ENCODE results near the gene GPC5. TPM values are rescaled to one million over a fixed set of nuclear protein-coding genes. Genes with fewer than 3 reads are reported as not detected.
A peak's percentile ranks its signal among the peaks of the same experiment; 100 is the strongest.

The GPC5 gene
- total and polyA plus RNA-seq, 4 donors = 0.51 to 22.4 (median 2.0) TPM

DNA sequence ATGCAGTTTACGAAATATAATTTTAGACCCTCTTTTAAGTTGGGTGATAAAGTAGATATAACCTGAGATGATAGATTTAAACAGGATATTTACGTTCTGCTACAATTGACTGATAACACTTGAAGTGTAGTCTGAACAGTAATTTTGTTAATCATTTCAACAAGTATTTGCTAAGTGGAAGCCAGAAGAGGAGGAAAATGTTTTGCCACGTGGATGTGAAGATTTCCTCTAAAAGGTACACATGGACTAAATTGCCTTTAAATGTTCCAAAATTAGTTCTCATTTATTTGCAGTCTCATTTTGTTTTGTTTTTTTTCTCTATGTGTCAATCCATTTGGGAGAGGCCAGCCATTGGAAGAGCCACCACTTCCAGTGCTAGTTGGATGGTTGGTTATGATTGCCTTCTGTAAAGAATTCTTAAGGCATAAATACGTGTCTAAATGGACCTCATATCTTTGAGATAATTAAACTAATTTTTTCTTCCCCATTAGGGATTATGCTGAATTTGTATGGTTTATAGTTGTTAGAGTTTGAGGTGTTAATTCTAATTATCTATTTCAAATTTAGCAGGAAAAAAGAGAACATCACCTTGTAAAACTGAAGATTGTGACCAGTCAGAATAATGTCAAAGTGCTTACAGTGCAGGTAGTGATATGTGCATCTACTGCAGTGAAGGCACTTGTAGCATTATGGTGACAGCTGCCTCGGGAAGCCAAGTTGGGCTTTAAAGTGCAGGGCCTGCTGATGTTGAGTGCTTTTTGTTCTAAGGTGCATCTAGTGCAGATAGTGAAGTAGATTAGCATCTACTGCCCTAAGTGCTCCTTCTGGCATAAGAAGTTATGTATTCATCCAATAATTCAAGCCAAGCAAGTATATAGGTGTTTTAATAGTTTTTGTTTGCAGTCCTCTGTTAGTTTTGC, 48.2 kb upstream of the GPC5 start:
- peak overlapping the region; percentile 15 to 95 (median 43) for H3K4me3 ChIP-seq (ENCODE audit: low read depth in 1 of 3, low read length in 3 of 3)
- H3K27ac ChIP-seq (ENCODE audit: low read depth in 1 of 2, low read length in 2 of 2) = peak overlapping the region; percentile 56 to 75
- TF ChIP-seq, protein P1, sequence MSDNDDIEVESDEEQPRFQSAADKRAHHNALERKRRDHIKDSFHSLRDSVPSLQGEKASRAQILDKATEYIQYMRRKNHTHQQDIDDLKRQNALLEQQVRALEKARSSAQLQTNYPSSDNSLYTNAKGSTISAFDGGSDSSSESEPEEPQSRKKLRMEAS (IDR thresholded peaks at IDR 0.05) = peak; percentile 14
- TF ChIP-seq RAD21 (IDR thresholded peaks at IDR 0.05) = no peak
- H3K9ac ChIP-seq (ENCODE audit: low read depth in 1 of 2, low read length in 2 of 2) = peak overlapping the region; percentile 52 to 88
- H3K36me3 ChIP-seq (ENCODE audit: control insufficient read depth in 4 of 4, insufficient read depth in 3 of 4, low read depth in 1 of 4, low read length in 3 of 4) = peaks cover 0 to 23% (median 4%) of the 10 kb centered on the region in 4 donors
- WGBS = 26% methylated on average over 5 of the region's 5 CpGs
- DNase-seq (ENCODE audit: low spot score) = no peak
- no peaks in the 10 kb centered on the region for H3K9me3 ChIP-seq (ENCODE audit: control insufficient read depth in 4 of 4, low read length in 3 of 4)
- peaks cover 9 to 54% (median 32%) of the 10 kb centered on the region in 4 donors for H3K4me1 ChIP-seq (ENCODE audit: control insufficient read depth in 4 of 4, insufficient read depth in 4 of 4, low read length in 3 of 4)
- H3K27me3 ChIP-seq (ENCODE audit: control insufficient read depth in 4 of 4, insufficient read depth in 4 of 4, low read length in 3 of 4) = peaks cover 0 to 5% (median 0%) of the 10 kb centered on the region in 4 donors

DNA sequence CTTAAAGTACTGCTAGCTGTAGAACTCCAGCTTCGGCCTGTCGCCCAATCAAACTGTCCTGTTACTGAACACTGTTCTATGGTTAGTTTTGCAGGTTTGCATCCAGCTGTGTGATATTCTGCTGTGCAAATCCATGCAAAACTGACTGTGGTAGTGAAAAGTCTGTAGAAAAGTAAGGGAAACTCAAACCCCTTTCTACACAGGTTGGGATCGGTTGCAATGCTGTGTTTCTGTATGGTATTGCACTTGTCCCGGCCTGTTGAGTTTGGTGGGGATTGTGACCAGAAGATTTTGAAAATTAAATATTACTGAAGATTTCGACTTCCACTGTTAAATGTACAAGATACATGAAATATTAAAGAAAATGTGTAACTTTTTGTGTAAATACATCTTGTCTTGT, 47.3 kb upstream of the GPC5 start:
- Histone ChIP-seq H3K9ac (ENCODE audit: low read depth in 1 of 2, low read length in 2 of 2) (no peak overlapping the region), H3K27me3 (ENCODE audit: control insufficient read depth in 4 of 4, insufficient read depth in 4 of 4, low read length in 3 of 4) (no peaks in the 10 kb centered on the region), H3K4me3 (ENCODE audit: low read depth in 1 of 3, low read length in 3 of 3) (peak overlapping the region; percentile 15 to 95 (median 29)), H3K27ac (ENCODE audit: low read depth in 1 of 2, low read length in 2 of 2) (no peak overlapping the region), H3K9me3 (ENCODE audit: control insufficient read depth in 4 of 4, low read length in 3 of 4) (no peaks in the 10 kb centered on the region), H3K36me3 (ENCODE audit: control insufficient read depth in 4 of 4, insufficient read depth in 3 of 4, low read depth in 1 of 4, low read length in 3 of 4) (peaks cover 0 to 29% (median 6%) of the 10 kb centered on the region in 4 donors), H3K4me1 (ENCODE audit: control insufficient read depth in 4 of 4, insufficient read depth in 4 of 4, low read length in 3 of 4) (peaks cover 9 to 58% (median 32%) of the 10 kb centered on the region in 4 donors)
- WGBS = 69% methylated on average over 5 of the region's 5 CpGs
- TF ChIP-seq, protein P2, sequence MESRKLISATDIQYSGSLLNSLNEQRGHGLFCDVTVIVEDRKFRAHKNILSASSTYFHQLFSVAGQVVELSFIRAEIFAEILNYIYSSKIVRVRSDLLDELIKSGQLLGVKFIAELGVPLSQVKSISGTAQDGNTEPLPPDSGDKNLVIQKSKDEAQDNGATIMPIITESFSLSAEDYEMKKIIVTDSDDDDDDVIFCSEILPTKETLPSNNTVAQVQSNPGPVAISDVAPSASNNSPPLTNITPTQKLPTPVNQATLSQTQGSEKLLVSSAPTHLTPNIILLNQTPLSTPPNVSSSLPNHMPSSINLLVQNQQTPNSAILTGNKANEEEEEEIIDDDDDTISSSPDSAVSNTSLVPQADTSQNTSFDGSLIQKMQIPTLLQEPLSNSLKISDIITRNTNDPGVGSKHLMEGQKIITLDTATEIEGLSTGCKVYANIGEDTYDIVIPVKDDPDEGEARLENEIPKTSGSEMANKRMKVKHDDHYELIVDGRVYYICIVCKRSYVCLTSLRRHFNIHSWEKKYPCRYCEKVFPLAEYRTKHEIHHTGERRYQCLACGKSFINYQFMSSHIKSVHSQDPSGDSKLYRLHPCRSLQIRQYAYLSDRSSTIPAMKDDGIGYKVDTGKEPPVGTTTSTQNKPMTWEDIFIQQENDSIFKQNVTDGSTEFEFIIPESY (IDR thresholded peaks at IDR 0.05) = no peak
- TF ChIP-seq GABPA (IDR thresholded peaks at IDR 0.05 in 1 of 2, conservative IDR thresholded peaks at IDR 0.05 in 1 of 2) (no peak), YY1 (IDR thresholded peaks at IDR 0.05) (no peak), RAD21 (IDR thresholded peaks at IDR 0.05) (no peak), RXRA (IDR thresholded peaks at IDR 0.05) (no peak), TAF1 (conservative IDR thresholded peaks at IDR 0.05) (no peak), FOXA1 (IDR thresholded peaks at IDR 0.05) (no peak), HNF4G (IDR thresholded peaks at IDR 0.05) (no peak), FOXA2 (IDR thresholded peaks at IDR 0.05) (no peak), JUND (IDR thresholded peaks at IDR 0.05) (no peak), HNF4A (conservative IDR thresholded peaks at IDR 0.05) (no peak), NR2F2 (IDR thresholded peaks at IDR 0.05) (no peak)
- TF ChIP-seq, protein P3, sequence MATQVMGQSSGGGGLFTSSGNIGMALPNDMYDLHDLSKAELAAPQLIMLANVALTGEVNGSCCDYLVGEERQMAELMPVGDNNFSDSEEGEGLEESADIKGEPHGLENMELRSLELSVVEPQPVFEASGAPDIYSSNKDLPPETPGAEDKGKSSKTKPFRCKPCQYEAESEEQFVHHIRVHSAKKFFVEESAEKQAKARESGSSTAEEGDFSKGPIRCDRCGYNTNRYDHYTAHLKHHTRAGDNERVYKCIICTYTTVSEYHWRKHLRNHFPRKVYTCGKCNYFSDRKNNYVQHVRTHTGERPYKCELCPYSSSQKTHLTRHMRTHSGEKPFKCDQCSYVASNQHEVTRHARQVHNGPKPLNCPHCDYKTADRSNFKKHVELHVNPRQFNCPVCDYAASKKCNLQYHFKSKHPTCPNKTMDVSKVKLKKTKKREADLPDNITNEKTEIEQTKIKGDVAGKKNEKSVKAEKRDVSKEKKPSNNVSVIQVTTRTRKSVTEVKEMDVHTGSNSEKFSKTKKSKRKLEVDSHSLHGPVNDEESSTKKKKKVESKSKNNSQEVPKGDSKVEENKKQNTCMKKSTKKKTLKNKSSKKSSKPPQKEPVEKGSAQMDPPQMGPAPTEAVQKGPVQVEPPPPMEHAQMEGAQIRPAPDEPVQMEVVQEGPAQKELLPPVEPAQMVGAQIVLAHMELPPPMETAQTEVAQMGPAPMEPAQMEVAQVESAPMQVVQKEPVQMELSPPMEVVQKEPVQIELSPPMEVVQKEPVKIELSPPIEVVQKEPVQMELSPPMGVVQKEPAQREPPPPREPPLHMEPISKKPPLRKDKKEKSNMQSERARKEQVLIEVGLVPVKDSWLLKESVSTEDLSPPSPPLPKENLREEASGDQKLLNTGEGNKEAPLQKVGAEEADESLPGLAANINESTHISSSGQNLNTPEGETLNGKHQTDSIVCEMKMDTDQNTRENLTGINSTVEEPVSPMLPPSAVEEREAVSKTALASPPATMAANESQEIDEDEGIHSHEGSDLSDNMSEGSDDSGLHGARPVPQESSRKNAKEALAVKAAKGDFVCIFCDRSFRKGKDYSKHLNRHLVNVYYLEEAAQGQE (IDR thresholded peaks at IDR 0.05) = no peak
- TF ChIP-seq, protein P1 (IDR thresholded peaks at IDR 0.05) = no peak
- DNase-seq (ENCODE audit: low spot score) = no peak
